ENCODE results near the gene GSTO1. TPM values are rescaled to one million over a fixed set of nuclear protein-coding genes. Genes with fewer than 3 reads are reported as not detected.

The GSTO1 gene
- total and polyA plus RNA-seq, 2 of the 13 experiments (the other 11 are each of a cell fraction or from before 2014, with no cell fraction given): 228 to 300 TPM

DNA sequence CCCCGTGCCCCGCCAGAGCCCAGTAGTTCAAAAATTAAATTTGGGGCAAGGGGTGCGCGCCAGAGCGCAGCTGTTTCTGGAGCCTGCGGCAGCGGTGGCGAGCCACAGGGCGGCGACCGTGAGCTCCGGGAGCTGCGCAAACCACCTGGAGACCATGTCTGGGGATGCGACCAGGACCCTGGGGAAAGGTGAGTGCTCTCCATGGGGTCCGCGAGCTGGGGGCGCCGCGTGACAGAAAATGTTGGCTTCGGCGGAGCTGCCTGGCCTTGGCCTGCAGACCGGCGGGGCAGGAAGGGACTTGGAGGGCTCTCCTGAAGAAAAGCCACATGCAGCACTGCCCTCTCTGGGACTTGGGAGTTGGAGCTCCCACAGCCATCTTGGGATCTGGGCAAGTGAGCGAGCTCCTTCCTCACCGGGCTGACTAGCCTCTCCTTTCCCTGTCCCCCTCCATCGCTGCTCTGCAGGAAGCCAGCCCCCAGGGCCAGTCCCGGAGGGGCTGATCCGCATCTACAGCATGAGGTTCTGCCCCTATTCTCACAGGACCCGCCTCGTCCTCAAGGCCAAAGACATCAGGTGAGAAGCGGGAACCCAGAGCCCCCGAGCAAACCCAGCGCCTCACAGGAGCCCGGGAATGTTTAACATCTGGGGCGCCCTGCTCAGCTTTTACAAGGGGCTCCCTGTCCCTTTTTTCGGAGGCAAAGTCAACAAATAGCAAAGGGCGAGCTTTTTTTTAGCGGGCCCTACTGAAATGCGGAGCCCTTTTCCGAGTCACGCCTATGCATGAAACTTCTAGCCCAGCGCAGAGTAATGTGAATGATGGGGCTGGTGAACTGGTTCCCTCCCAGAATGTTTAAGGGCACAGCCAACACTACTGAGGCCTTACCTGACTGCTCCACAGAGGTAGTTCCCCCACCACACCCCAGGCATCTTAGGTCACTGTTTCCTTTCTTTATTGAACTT, 20.4 kb downstream of the GSTO1 start:
- in situ Hi-C loops (cut with HindIII; ENCODE audit: extremely low pct_ligation_motif_present, low pct_unique_long_range_greater_than_20kb) (no loop called here), intact Hi-C loops (cut with micrococcal nuclease; ENCODE audit: unreplicated experiment) (loop anchor here (2.0 kb wide), 1 partner anchor 14 kb away; no protein-coding TSS in a partner anchor)
- no peak overlapping the region for H3K27ac ChIP-seq (ENCODE audit: extremely low read length, insufficient read depth, low read length)
- no TSS peak for BruUV-seq (replicated peaks)
- no peaks in the 10 kb centered on the region for H3K36me3 ChIP-seq (replicated peaks in 1 of 2; ENCODE audit: control insufficient read depth in 1 of 2, insufficient read depth in 2 of 2, low read length in 2 of 2)
- ChIA-PET POLR2A (interaction anchor here (0.7 to 4.6 kb wide), 9 partner anchors 11 to 154 kb away, joined by 3 to 51 read pairs (median 4); partner anchors contain the start of genes CFAP43 and GSTO1), CTCF (ENCODE audit: low intra/inter-chr PET ratio, low total read pairs) (interaction anchor here (0.6 to 2.8 kb wide), 4 partner anchors 17 to 230 kb away, joined by 3 to 27 read pairs (median 7); no protein-coding TSS in a partner anchor)
- H4K20me1 ChIP-seq (ENCODE audit: insufficient read depth, low read length): no peaks in the 10 kb centered on the region
- no peaks in the 10 kb centered on the region for H3K9me3 ChIP-seq (ENCODE audit: low read length)
- peaks cover 66% of the 10 kb centered on the region for H3K4me1 ChIP-seq (ENCODE audit: insufficient read depth, low read length)
- no peak for FAIRE-seq
- ATAC-seq: peak; percentile 83
- H3K9ac ChIP-seq (ENCODE audit: insufficient read depth, low read depth, low read length): peak overlapping the region; percentile 49
- DNase-seq (ENCODE audit: low spot score): no peak
- H3K79me2 ChIP-seq (ENCODE audit: insufficient read depth, low read length): no peaks in the 10 kb centered on the region
- 51% methylated on average over 23 of the region's 42 CpGs for WGBS (ENCODE audit: low lambda C conversion rate)
- H3K4me2 ChIP-seq (ENCODE audit: low read depth, low read length): peak overlapping the region; percentile 71
- H2AFZ ChIP-seq (ENCODE audit: low read length): peak overlapping the region; percentile 11
- peak overlapping the region; percentile 28 to 45 (median 28); a peak in 1 of 6 replicates for H3K4me3 ChIP-seq (replicated peaks in 1 of 3; ENCODE audit: insufficient read depth in 1 of 3, low read depth in 2 of 3, low read length in 3 of 3)
- no peaks in the 10 kb centered on the region for H3K27me3 ChIP-seq (ENCODE audit: control insufficient read depth in 1 of 2, insufficient read depth in 2 of 2, low read length in 2 of 2)
- no peak for TF ChIP-seq ZNF468 (CRISPR knock-in tag; IDR thresholded peaks at IDR 0.05)
- no peak for TF ChIP-seq EP300 (IDR thresholded peaks at IDR 0.05; ENCODE audit: low read depth in 2 of 2, low read length in 2 of 2)
- TF ChIP-seq EP300 (CRISPR knock-in tag; IDR thresholded peaks at IDR 0.05; ENCODE audit: borderline replicate concordance): no peak
- no peak for TF ChIP-seq HNRNPK (IDR thresholded peaks at IDR 0.05; ENCODE audit: low read depth, low read length, poor library complexity, severe bottlenecking)
- TF ChIP-seq, protein P1, sequence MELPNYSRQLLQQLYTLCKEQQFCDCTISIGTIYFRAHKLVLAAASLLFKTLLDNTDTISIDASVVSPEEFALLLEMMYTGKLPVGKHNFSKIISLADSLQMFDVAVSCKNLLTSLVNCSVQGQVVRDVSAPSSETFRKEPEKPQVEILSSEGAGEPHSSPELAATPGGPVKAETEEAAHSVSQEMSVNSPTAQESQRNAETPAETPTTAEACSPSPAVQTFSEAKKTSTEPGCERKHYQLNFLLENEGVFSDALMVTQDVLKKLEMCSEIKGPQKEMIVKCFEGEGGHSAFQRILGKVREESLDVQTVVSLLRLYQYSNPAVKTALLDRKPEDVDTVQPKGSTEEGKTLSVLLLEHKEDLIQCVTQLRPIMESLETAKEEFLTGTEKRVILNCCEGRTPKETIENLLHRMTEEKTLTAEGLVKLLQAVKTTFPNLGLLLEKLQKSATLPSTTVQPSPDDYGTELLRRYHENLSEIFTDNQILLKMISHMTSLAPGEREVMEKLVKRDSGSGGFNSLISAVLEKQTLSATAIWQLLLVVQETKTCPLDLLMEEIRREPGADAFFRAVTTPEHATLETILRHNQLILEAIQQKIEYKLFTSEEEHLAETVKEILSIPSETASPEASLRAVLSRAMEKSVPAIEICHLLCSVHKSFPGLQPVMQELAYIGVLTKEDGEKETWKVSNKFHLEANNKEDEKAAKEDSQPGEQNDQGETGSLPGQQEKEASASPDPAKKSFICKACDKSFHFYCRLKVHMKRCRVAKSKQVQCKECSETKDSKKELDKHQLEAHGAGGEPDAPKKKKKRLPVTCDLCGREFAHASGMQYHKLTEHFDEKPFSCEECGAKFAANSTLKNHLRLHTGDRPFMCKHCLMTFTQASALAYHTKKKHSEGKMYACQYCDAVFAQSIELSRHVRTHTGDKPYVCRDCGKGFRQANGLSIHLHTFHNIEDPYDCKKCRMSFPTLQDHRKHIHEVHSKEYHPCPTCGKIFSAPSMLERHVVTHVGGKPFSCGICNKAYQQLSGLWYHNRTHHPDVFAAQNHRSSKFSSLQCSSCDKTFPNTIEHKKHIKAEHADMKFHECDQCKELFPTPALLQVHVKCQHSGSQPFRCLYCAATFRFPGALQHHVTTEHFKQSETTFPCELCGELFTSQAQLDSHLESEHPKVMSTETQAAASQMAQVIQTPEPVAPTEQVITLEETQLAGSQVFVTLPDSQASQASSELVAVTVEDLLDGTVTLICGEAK (IDR thresholded peaks at IDR 0.05): no peak
- TF ChIP-seq, protein P1 (CRISPR knock-in tag; IDR thresholded peaks at IDR 0.05): no peak
- TF ChIP-seq ESRRA (CRISPR knock-in tag; IDR thresholded peaks at IDR 0.05; ENCODE audit: low read depth): no peak
- peak; percentile 46; the same call in 1 of the 2 replicates for TF ChIP-seq ATF7-NPFF (CRISPR knock-in tag; IDR thresholded peaks at IDR 0.05; ENCODE audit: low read depth)
- no peak for TF ChIP-seq HES4 (CRISPR knock-in tag; IDR thresholded peaks at IDR 0.05; ENCODE audit: borderline replicate concordance)
- peak; percentile 32; the same call in 1 of the 2 replicates for TF ChIP-seq IRF2 (CRISPR knock-in tag; IDR thresholded peaks at IDR 0.05)
- TF ChIP-seq IKZF1 (IDR thresholded peaks at IDR 0.05): no peak

All from HepG2 (cell line).